ENCODE data around the gene GRB10. TPM values are rescaled to one million over a fixed set of nuclear protein-coding genes. Genes with fewer than 3 reads are reported as not detected.

GRB10 gene
- total RNA-seq, 1 donor from 2014 or later, result 33.9 TPM

GRCh38 chr7:50665403-50666123 lies 117.1 kb downstream of the GRB10 start:
- Histone ChIP-seq H4K20me1 (ENCODE audit: low read depth) (no peaks in the 10 kb centered on the region), H3K9me3 (ENCODE audit: low read depth) (no peaks in the 10 kb centered on the region), H3F3A (ENCODE audit: low read depth) (no peaks in the 10 kb centered on the region), H3K36me3 (no peaks in the 10 kb centered on the region), H3K4me3 (no peak overlapping the region), H3K4me1 (no peaks in the 10 kb centered on the region), H2AFZ (replicated peaks) (no peak overlapping the region), H3K27me3 (no peaks in the 10 kb centered on the region), H3K9ac (no peak overlapping the region), H3K79me2 (ENCODE audit: low read depth) (no peaks in the 10 kb centered on the region), H3K4me2 (no peak overlapping the region), H3K27ac (no peak overlapping the region)
- Mint-ChIP-seq H3K4me3 (no peak overlapping the region), H3K27ac (no peak overlapping the region), H3K4me1 (no peaks in the 10 kb centered on the region), H3K27me3 (ENCODE audit: insufficient read depth, low read depth) (peaks cover 2% of the 10 kb centered on the region), H3K9me3 (peaks cover 2% of the 10 kb centered on the region), H3K36me3 (peaks cover 41% of the 10 kb centered on the region)
- no peak for TF ChIP-seq EZH2phosphoT487 (IDR thresholded peaks at IDR 0.05)
- TF ChIP-seq CTCF (IDR thresholded peaks at IDR 0.05), result no peak
- no peak for TF ChIP-seq EZH2 (IDR thresholded peaks at IDR 0.05)
- DNase-seq (ENCODE audit: low spot score), result no peak

- no peaks in the 10 kb centered on the region for H3F3A ChIP-seq (ENCODE audit: low read depth)
- H3K27ac Mint-ChIP-seq, result no peak overlapping the region
- no peak overlapping the region for H3K9ac ChIP-seq
- no peak for TF ChIP-seq EZH2phosphoT487 (IDR thresholded peaks at IDR 0.05)
- no peak for TF ChIP-seq CTCF (IDR thresholded peaks at IDR 0.05)
- no peak for TF ChIP-seq EZH2 (IDR thresholded peaks at IDR 0.05)
- peaks cover 2% of the 10 kb centered on the region for H3K27me3 Mint-ChIP-seq (ENCODE audit: insufficient read depth, low read depth)
- no peak overlapping the region for H3K27ac ChIP-seq
- H3K9me3 ChIP-seq (ENCODE audit: low read depth), result no peaks in the 10 kb centered on the region
- no peaks in the 10 kb centered on the region for H3K79me2 ChIP-seq (ENCODE audit: low read depth)
- H2AFZ ChIP-seq (replicated peaks), result no peak overlapping the region
- no peak overlapping the region for H3K4me2 ChIP-seq
- H3K4me3 ChIP-seq, result no peak overlapping the region
- DNase-seq (ENCODE audit: low spot score), result no peak
- H3K9me3 Mint-ChIP-seq, result peaks cover 2% of the 10 kb centered on the region
- H3K4me1 ChIP-seq, result no peaks in the 10 kb centered on the region
- H3K27me3 ChIP-seq, result no peaks in the 10 kb centered on the region
- no peaks in the 10 kb centered on the region for H4K20me1 ChIP-seq (ENCODE audit: low read depth)
- no peaks in the 10 kb centered on the region for H3K36me3 ChIP-seq
- H3K36me3 Mint-ChIP-seq, result peaks cover 39% of the 10 kb centered on the region
- H3K4me1 Mint-ChIP-seq, result no peaks in the 10 kb centered on the region
- no peak overlapping the region for H3K4me3 Mint-ChIP-seq
These were observed 117.8 kb downstream of the GRB10 start for GRCh38 chr7:50664937-50665336.

GRCh38 chr7:50664461-50664922 lies 118.2 kb downstream of the GRB10 start:
- no peaks in the 10 kb centered on the region for H3K27me3 ChIP-seq
- H3K36me3 ChIP-seq, result no peaks in the 10 kb centered on the region
- no peaks in the 10 kb centered on the region for H3K9me3 ChIP-seq (ENCODE audit: low read depth)
- Mint-ChIP-seq H3K27ac (no peak overlapping the region), H3K4me1 (no peaks in the 10 kb centered on the region), H3K4me3 (no peak overlapping the region), H3K27me3 (ENCODE audit: insufficient read depth, low read depth) (no peaks in the 10 kb centered on the region), H3K9me3 (peaks cover 2% of the 10 kb centered on the region), H3K36me3 (peaks cover 42% of the 10 kb centered on the region)
- no peaks in the 10 kb centered on the region for H3F3A ChIP-seq (ENCODE audit: low read depth)
- no peak for DNase-seq (ENCODE audit: low spot score)
- no peak overlapping the region for H2AFZ ChIP-seq (replicated peaks)
- H3K4me2 ChIP-seq, result no peak overlapping the region
- no peak overlapping the region for H3K4me3 ChIP-seq
- no peaks in the 10 kb centered on the region for H3K4me1 ChIP-seq
- no peaks in the 10 kb centered on the region for H3K79me2 ChIP-seq (ENCODE audit: low read depth)
- H3K27ac ChIP-seq, result no peak overlapping the region
- TF ChIP-seq EZH2 (IDR thresholded peaks at IDR 0.05) (no peak), EZH2phosphoT487 (IDR thresholded peaks at IDR 0.05) (no peak), CTCF (IDR thresholded peaks at IDR 0.05) (no peak)
- H4K20me1 ChIP-seq (ENCODE audit: low read depth), result no peaks in the 10 kb centered on the region
- H3K9ac ChIP-seq, result no peak overlapping the region

Data from neural progenitor cell (in vitro differentiated cells).